H1 (cell line): ENCODE results near the gene WNT3A. TPM values are rescaled to one million over a fixed set of nuclear protein-coding genes. Genes with fewer than 3 reads are reported as not detected.

Experiments used
- CTCF ChIA-PET: fragments of 300-600 bp; sonication (Branson Sonifier 250); formaldehyde crosslinking; loops from one replicate; lab custom pipeline; 2021; ENCODE audit not compliant: partially characterized antibody; lab: Charles Lee
- POLR2A ChIA-PET: fragments of 300-600 bp; sonication (Branson Sonifier 250); formaldehyde crosslinking; loops from one replicate; lab custom pipeline; 2021; ENCODE audit warnings: inconsistent platforms; ENCODE audit not compliant: partially characterized antibody; lab: Charles Lee
- DNase-seq, 2 experiments: peaks; one replicate each; pipeline versions ENCODE4 v3.0.0 to v3.0.0-alpha.2; 2010 to 2022; ENCODE audit warnings: low spot score in 2 of 2, low read depth in 1 of 2, mixed read lengths in 1 of 2
- FAIRE-seq: peaks from 2 replicates; lab custom pipeline; 2011; peaks lifted over from hg19 to GRCh38; lab: Jason Lieb, UNC
- H2AFZ ChIP-seq: 2 replicates; pipeline ENCODE4 v1.8.1; 2012; ENCODE audit warnings: low read length, inconsistent platforms
- H2AK5ac ChIP-seq: 2 replicates; pipeline ENCODE4 v1.6.1; 2013; ENCODE audit warnings: low read depth, low read length
- H2BK120ac ChIP-seq: replicated peaks from 2 replicates; pipeline ENCODE3; 2013; ENCODE audit warnings: low read depth, low read length, inconsistent platforms
- H2BK12ac ChIP-seq: 2 replicates; pipeline ENCODE4 v1.6.1; 2013; ENCODE audit warnings: low read depth, low read length
- H2BK15ac ChIP-seq: 2 replicates; pipeline ENCODE4 v1.6.1; 2013; ENCODE audit warnings: low read length
- H2BK20ac ChIP-seq: 2 replicates; pipeline ENCODE4 v1.6.1; 2013; ENCODE audit warnings: low read length
- H2BK5ac ChIP-seq: 2 replicates; pipeline ENCODE4 v1.6.1; 2013; ENCODE audit warnings: low read depth, low read length
- H3K14ac ChIP-seq: 2 replicates; pipeline ENCODE4 v1.6.1; 2013; ENCODE audit warnings: inconsistent platforms; ENCODE audit not compliant: insufficient read length
- H3K18ac ChIP-seq: 2 replicates; pipeline ENCODE4 v1.6.1; 2013; ENCODE audit warnings: low read length; ENCODE audit errors: extremely low read depth
- H3K23ac ChIP-seq: 2 replicates; pipeline ENCODE4 v1.6.1; 2013; ENCODE audit warnings: inconsistent platforms; ENCODE audit not compliant: insufficient read length
- H3K23me2 ChIP-seq: 2 replicates; pipeline ENCODE4 v1.6.1; 2013; ENCODE audit warnings: low read depth, low read length
- H3K27ac ChIP-seq: 2 replicates; pipeline ENCODE4 v1.6.1; 2011; ENCODE audit warnings: low read depth, low read length, inconsistent platforms
- H3K27me3 ChIP-seq, 4 experiments: replicated peaks in 1 of 4; 1 replicate in 1 of 4; 2 replicates in 3 of 4; pipeline versions ENCODE4 v1.6.1 to v1.8.1; 2011 to 2013; ENCODE audit warnings: low read length in 3 of 4, mild to moderate bottlenecking in 3 of 4, inconsistent platforms in 2 of 4, mixed read lengths in 2 of 4, moderate library complexity in 1 of 4; ENCODE audit not compliant: control insufficient read depth in 3 of 4, insufficient read depth in 3 of 4; ENCODE audit errors: extremely low read depth in 1 of 4
- H3K36me3 ChIP-seq, 4 experiments: 2 replicates each; pipeline versions ENCODE4 v1.6.1 to v1.8.1; 2011 to 2013; ENCODE audit warnings: mild to moderate bottlenecking in 4 of 4, low read length in 3 of 4, moderate library complexity in 2 of 4, control low read depth in 1 of 4, inconsistent platforms in 1 of 4; ENCODE audit not compliant: insufficient read depth in 4 of 4, control insufficient read depth in 2 of 4
- H3K4ac ChIP-seq: replicated peaks from 2 replicates; pipeline ENCODE3; 2013; ENCODE audit warnings: low read length, low read depth, mixed read lengths, inconsistent platforms; ENCODE audit not compliant: insufficient read length
- H3K4me1 ChIP-seq, 4 experiments: replicated peaks in 1 of 4; 1 replicate in 1 of 4; 2 replicates in 3 of 4; pipeline versions ENCODE4 v1.6.1 to v1.8.1; 2011 to 2013; ENCODE audit warnings: low read length in 3 of 4, inconsistent platforms in 2 of 4, mixed read lengths in 1 of 4; ENCODE audit not compliant: insufficient read depth in 4 of 4, control insufficient read depth in 3 of 4
- H3K4me2 ChIP-seq, 2 experiments: 2 replicates each; pipeline versions ENCODE4 v1.6.1 to v1.8.1; 2011 to 2013; ENCODE audit warnings: low read depth in 2 of 2, low read length in 2 of 2, control low read depth in 1 of 2, inconsistent platforms in 1 of 2, mild to moderate bottlenecking in 1 of 2; ENCODE audit not compliant: insufficient read depth in 1 of 2
- H3K4me3 ChIP-seq, 4 experiments: fragments of 200-600, 300-600 bp in 1 of 4; sonication (generic), shearing (Covaris generic), sonication (Bioruptor Twin) in 1 of 4; 2 replicates each; pipeline versions ENCODE4 v1.5.1 to v1.8.1; 2011 to 2016; ENCODE audit warnings: low read length in 4 of 4, low read depth in 3 of 4, control low read depth in 2 of 4, inconsistent platforms in 2 of 4, mild to moderate bottlenecking in 2 of 4, mixed read lengths in 1 of 4, moderate library complexity in 1 of 4; ENCODE audit not compliant: insufficient read depth in 2 of 4; ENCODE audit errors: extremely low read depth in 1 of 4
- H3K56ac ChIP-seq: replicated peaks from 2 replicates; pipeline ENCODE3; 2013; ENCODE audit warnings: low read depth, mild to moderate bottlenecking, mixed read lengths, low read length, inconsistent platforms; ENCODE audit not compliant: insufficient read length
- H3K79me1 ChIP-seq: 2 replicates; pipeline ENCODE4 v1.6.1; 2013; ENCODE audit warnings: low read depth, low read length, control low read depth
- H3K79me2 ChIP-seq, 2 experiments: 2 replicates each; pipeline versions ENCODE4 v1.6.1 to v1.8.1; 2012 to 2013; ENCODE audit warnings: low read length in 2 of 2, mild to moderate bottlenecking in 2 of 2, inconsistent platforms in 1 of 2; ENCODE audit not compliant: insufficient read depth in 2 of 2, control insufficient read depth in 1 of 2
- H3K9ac ChIP-seq, 4 experiments: replicated peaks in 1 of 4; 1 replicate in 1 of 4; 2 replicates in 3 of 4; pipeline versions ENCODE4 v1.6.1 to v1.8.1; 2011 to 2013; ENCODE audit warnings: low read depth in 3 of 4, low read length in 3 of 4, control low read depth in 2 of 4, mild to moderate bottlenecking in 2 of 4, moderate library complexity in 2 of 4, inconsistent platforms in 1 of 4; ENCODE audit errors: extremely low read depth in 1 of 4
- H3K9me3 ChIP-seq, 2 experiments: 2 replicates each; pipeline versions ENCODE4 v1.6.1 to v1.8.1; 2012 to 2013; ENCODE audit warnings: mild to moderate bottlenecking in 2 of 2, moderate library complexity in 2 of 2, control low read depth in 1 of 2, inconsistent platforms in 1 of 2, low read depth in 1 of 2, low read length in 1 of 2, mixed read lengths in 1 of 2; ENCODE audit not compliant: insufficient read depth in 2 of 2
- H4K20me1 ChIP-seq, 2 experiments: replicated peaks in 1 of 2; 2 replicates each; pipeline versions ENCODE3 to v1.8.1; 2011 to 2013; ENCODE audit warnings: inconsistent platforms in 2 of 2, low read length in 2 of 2, mild to moderate bottlenecking in 1 of 2; ENCODE audit not compliant: insufficient read depth in 2 of 2, control insufficient read depth in 1 of 2
- H4K5ac ChIP-seq: 2 replicates; pipeline ENCODE4 v1.6.1; 2013; ENCODE audit warnings: low read length, low read depth, mixed read lengths, inconsistent platforms; ENCODE audit not compliant: insufficient read length
- H4K8ac ChIP-seq: 2 replicates; pipeline ENCODE4 v1.8.0; 2013; ENCODE audit warnings: mild to moderate bottlenecking, moderate library complexity, low read length, inconsistent platforms; ENCODE audit not compliant: insufficient read depth; ENCODE audit errors: extremely low read depth
- H4K91ac ChIP-seq: replicated peaks from 2 replicates; pipeline ENCODE3; 2013; ENCODE audit warnings: low read length, mixed read lengths, inconsistent platforms; ENCODE audit not compliant: insufficient read length
- ASH2L ChIP-seq: fragments of 200-600, 300-600 bp; sonication (generic); IDR thresholded peaks from one replicate; pipeline ENCODE4 v1.7.1; 2017; ENCODE audit warnings: low read length
- SUZ12 ChIP-seq: fragments of 200-600 bp; sonication (generic); IDR thresholded peaks from 2 replicates; pipeline ENCODE4 v1.6.1; 2012; ENCODE audit warnings: mild to moderate bottlenecking, inconsistent platforms, low read length, moderate library complexity, mixed read lengths
- WGBS, 2 experiments: shearing (Covaris generic) in 1 of 2; methylation state at CpG; one replicate each; pipeline versions ENCODE4 v1.1.6 to v1.1.7; 2013 to 2015; ENCODE audit warnings: low lambda C conversion rate in 2 of 2, mixed read lengths in 2 of 2, inconsistent platforms in 1 of 2, low coverage in 1 of 2, missing lambda C conversion rate in 1 of 2; ENCODE audit not compliant: insufficient replicate concordance in 2 of 2, insufficient coverage in 1 of 2, insufficient read length in 1 of 2; ENCODE audit errors: extremely low coverage in 1 of 2, missing lambda C conversion rate in 1 of 2; 5-methylcytosine and 5-hydroxymethylcytosine counted together
- polyA plus RNA-seq, 7 experiments: library from polyadenylated mRNA; depleted of rRNA in 3 of 7; stranded (reverse) in 5 of 7; unstranded in 2 of 7; fragments of >200 nt in 5 of 7; fragments of 200-250 nt in 2 of 7; gene quantifications; 1 replicate in 5 of 7; 2 replicates in 1 of 7; 4 replicates in 1 of 7; pipeline versions ENCODE4 v1.2.1 to v1.2.3, GENCODE V29; 2011 to 2013; ENCODE audit warnings: missing spikeins in 2 of 7, mixed read lengths in 2 of 7
- total RNA-seq: library from RNA; stranded (reverse); fragmentation: NEBNext Ultra II Directional; extraction: Animal tissue kit (Norgen Biotek cat#: 25700); gene quantifications from 2 replicates; pipeline ENCODE4 v1.2.1, GENCODE V29; 2021

WNT3A gene
- total and polyA plus RNA-seq, 2 of the 8 experiments (the other 6 are each of a cell fraction or from before 2014, with no cell fraction given) = 0.08 to 0.19 TPM

DNA sequence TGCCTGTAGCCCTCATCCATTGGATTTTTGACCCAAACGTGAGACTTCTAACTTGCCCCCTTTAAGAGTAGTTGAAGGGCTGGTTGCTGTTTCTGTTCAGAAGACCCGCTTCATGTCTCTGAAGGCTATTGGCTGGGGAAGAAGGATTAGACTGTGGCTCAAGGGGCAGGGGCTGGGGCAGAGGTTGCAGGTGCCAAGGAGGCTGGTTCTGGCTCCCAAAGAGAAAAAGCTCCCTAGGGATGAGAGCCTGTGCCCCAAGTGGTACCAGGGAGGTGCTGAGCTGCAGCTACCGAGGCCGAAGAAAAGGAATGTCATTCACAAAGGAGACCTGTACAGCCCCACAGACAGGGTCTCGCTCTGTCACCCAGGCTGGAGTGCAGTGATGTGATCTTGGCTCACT, 5.8 kb downstream of the WNT3A start:
- no peak overlapping the region for H3K23ac ChIP-seq
- TF ChIP-seq ASH2L = no peak
- no peak for TF ChIP-seq SUZ12

More for the DNA sequence above, 5.8 kb downstream of the WNT3A start:
- H3K27ac ChIP-seq = no peak overlapping the region
- H4K8ac ChIP-seq = no peak overlapping the region
- no peak overlapping the region for H2AK5ac ChIP-seq
- H3K79me2 ChIP-seq = no peaks in the 10 kb centered on the region
- H4K20me1 ChIP-seq = peaks cover 5 to 6% of the 10 kb centered on the region in 2 experiments
- no peaks in the 10 kb centered on the region for H3K79me1 ChIP-seq
- H3K9ac ChIP-seq = no peak overlapping the region
- H3K4ac ChIP-seq = no peak overlapping the region
- H3K14ac ChIP-seq = no peak overlapping the region
- H3K36me3 ChIP-seq = no peaks in the 10 kb centered on the region; a peak in 1 of 8 replicates
- H4K5ac ChIP-seq = no peak overlapping the region
- no peak overlapping the region for H2BK120ac ChIP-seq
- no peak overlapping the region for H3K18ac ChIP-seq
- ChIA-PET POLR2A (no interaction called here), CTCF (interaction anchor here (1.0 to 2.5 kb wide), 4 partner anchors 8 to 62 kb away, joined by 3 to 18 read pairs (median 7); no protein-coding TSS in a partner anchor)
- H3K56ac ChIP-seq = no peak overlapping the region
- DNase-seq = no peak
- 90% methylated on average over 5 of the region's 5 CpGs; no CpG with 5 or more reads in 1 of the 2 experiments for WGBS, 2 experiments
- no peak overlapping the region for H2BK12ac ChIP-seq
- no peak overlapping the region for H4K91ac ChIP-seq
- H2AFZ ChIP-seq = no peak overlapping the region
- no peak overlapping the region for H2BK15ac ChIP-seq
- no peak overlapping the region for H3K4me3 ChIP-seq
- no peak overlapping the region for H2BK20ac ChIP-seq
- no peak overlapping the region for H2BK5ac ChIP-seq
- no peak for FAIRE-seq
- H3K23me2 ChIP-seq = no peaks in the 10 kb centered on the region
- H3K27me3 ChIP-seq = peaks cover 33 to 70% (median 63%) of the 10 kb centered on the region in 4 experiments
- peaks cover 0 to 14% (median 7%) of the 10 kb centered on the region in 4 experiments; a peak in 6 of 7 replicates for H3K4me1 ChIP-seq
- H3K4me2 ChIP-seq = no peak overlapping the region
- no peaks in the 10 kb centered on the region for H3K9me3 ChIP-seq
